Calu3 (cell line): ENCODE results near the gene CDK14. TPM values are rescaled to one million over a fixed set of nuclear protein-coding genes. Genes with fewer than 3 reads are reported as not detected.

Experiments
- BruUV-seq: library from RNA; stranded (reverse); fragments of 400-500 nt; replicated peaks from 2 replicates; lab custom pipeline; 2021; lab: Mats Ljungman, UMichigan
- CTCF ChIA-PET: fragments of 300-600 bp; sonication (Branson Sonifier 250); formaldehyde crosslinking; loops from one replicate; lab custom pipeline; 2022; ENCODE audit warnings: antibody characterized with exemption; lab: Charles Lee
- DNase-seq: peaks from one replicate; pipeline ENCODE4 v3.0.0; 2022
- H3K27ac Mint-ChIP-seq: one replicate; pipeline ENCODE4 v1.8.0; 2022; ENCODE audit warnings: mixed read lengths; ENCODE audit not compliant: unreplicated experiment
- H3K27me3 Mint-ChIP-seq: one replicate; pipeline ENCODE4 v1.8.0; 2022; ENCODE audit warnings: mixed read lengths; ENCODE audit not compliant: unreplicated experiment
- H3K36me3 Mint-ChIP-seq: one replicate; pipeline ENCODE4 v1.8.0; 2022; ENCODE audit warnings: mild to moderate bottlenecking, moderate library complexity, mixed read lengths; ENCODE audit not compliant: insufficient read depth, unreplicated experiment
- H3K4me1 Mint-ChIP-seq: one replicate; pipeline ENCODE4 v1.8.0; 2022; ENCODE audit warnings: mild to moderate bottlenecking, low read depth, mixed read lengths; ENCODE audit not compliant: unreplicated experiment
- H3K4me3 Mint-ChIP-seq: one replicate; pipeline ENCODE4 v1.8.0; 2022; ENCODE audit warnings: mild to moderate bottlenecking, low read depth, moderate library complexity, mixed read lengths; ENCODE audit not compliant: unreplicated experiment
- H3K9me3 Mint-ChIP-seq: one replicate; pipeline ENCODE4 v1.8.0; 2022; ENCODE audit warnings: low read depth, mixed read lengths; ENCODE audit not compliant: unreplicated experiment
- intact Hi-C: fragments of 100-400 bp; cut with micrococcal nuclease; formaldehyde crosslinking; loops from one replicate; pipeline ENCODE4 v1.10.0; 2022; ENCODE audit not compliant: unreplicated experiment
- total RNA-seq: library from RNA; stranded (reverse); gene quantifications from 2 replicates; pipeline ENCODE4 v1.2.3, GENCODE V29; 2022
- TF ChIP-seq, protein P1 (sequence below): fragments of 200-600 bp; IDR thresholded peaks from one replicate; pipeline ENCODE4 v1.8.0; 2022; ENCODE audit warnings: antibody characterized with exemption; ENCODE audit not compliant: unreplicated experiment

CDK14 gene
- total RNA-seq, 1 experiment from 2014 or later: 29.4 TPM

DNA sequence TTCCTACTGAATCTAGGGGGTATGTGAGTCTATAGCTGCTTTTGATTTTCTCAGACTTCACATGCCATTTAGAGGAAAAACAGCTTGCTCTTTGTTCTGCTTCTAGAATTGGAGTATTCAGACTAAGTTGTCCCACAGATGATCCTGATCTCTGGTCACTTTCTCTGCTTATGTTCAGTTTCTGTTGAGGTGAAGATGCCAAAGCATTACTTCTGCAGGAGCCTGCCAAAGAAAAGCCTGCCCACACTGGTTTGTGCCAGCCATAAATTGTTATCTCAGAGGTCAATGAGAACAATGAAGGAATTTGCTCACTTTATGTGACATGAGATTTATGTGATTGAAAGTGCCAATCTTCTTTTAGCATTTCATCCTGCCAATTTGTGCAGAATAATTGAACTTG, 163.6 kb downstream of the CDK14 start:
- H3K36me3 Mint-ChIP-seq: no peaks in the 10 kb centered on the region
- intact Hi-C loops: loop anchor here (10.0 kb wide), 1 partner anchor 165 kb away; no protein-coding TSS in a partner anchor

DNA sequence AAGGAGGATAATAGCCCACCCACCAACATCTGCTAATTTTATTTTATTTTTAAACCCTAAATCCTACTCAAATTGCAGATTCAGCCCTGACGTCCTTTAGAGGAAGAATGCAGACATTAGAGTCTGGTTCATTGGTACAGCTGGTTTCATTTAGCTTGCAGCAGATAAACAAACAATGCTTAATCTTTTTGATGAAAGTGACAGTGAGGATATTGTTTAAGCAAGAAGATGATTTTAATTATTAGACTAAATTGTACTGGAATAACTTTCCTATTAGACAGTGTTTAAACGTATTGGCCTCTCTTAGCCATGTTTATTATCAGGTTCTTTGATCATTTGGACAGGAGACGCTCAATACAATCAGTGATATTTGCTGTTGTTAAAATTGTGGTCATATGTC, 164.8 kb downstream of the CDK14 start:
- intact Hi-C loops: no loop called here

More for the DNA sequence above, 163.6 kb downstream of the CDK14 start:
- no TSS peak for BruUV-seq
- Mint-ChIP-seq H3K9me3 (no peaks in the 10 kb centered on the region), H3K27ac (no peak overlapping the region), H3K4me3 (no peak overlapping the region), H3K4me1 (peaks cover 15% of the 10 kb centered on the region), H3K27me3 (no peaks in the 10 kb centered on the region)
- DNase-seq: no peak
- TF ChIP-seq, protein P1, sequence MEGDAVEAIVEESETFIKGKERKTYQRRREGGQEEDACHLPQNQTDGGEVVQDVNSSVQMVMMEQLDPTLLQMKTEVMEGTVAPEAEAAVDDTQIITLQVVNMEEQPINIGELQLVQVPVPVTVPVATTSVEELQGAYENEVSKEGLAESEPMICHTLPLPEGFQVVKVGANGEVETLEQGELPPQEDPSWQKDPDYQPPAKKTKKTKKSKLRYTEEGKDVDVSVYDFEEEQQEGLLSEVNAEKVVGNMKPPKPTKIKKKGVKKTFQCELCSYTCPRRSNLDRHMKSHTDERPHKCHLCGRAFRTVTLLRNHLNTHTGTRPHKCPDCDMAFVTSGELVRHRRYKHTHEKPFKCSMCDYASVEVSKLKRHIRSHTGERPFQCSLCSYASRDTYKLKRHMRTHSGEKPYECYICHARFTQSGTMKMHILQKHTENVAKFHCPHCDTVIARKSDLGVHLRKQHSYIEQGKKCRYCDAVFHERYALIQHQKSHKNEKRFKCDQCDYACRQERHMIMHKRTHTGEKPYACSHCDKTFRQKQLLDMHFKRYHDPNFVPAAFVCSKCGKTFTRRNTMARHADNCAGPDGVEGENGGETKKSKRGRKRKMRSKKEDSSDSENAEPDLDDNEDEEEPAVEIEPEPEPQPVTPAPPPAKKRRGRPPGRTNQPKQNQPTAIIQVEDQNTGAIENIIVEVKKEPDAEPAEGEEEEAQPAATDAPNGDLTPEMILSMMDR: no peak
- CTCF ChIA-PET: interaction anchor here (0.6 kb wide), 1 partner anchor 12 kb away, joined by 8 read pairs; no protein-coding TSS in a partner anchor

DNA sequence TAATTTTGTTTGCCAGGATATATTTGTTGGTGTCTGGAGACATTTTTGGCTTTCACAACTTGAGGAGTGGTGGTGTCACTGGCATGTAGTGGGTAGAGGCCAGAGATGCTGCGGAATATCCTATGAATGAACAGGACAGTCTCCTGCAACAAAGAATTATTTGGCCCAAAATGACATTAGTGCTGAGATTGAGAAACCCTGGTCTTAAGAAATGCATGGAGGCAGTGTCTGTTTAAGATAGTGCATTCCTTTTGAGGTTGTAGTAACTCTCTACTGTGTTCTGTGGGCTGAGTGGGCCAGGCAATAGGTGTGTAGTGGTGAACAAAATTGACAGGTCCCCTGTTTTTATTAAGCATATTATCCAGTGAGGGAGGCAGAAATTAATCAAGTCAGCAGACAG, 165.5 kb downstream of the CDK14 start:
- intact Hi-C loops: no loop called here
- CTCF ChIA-PET: interaction anchor here (0.7 kb wide), 1 partner anchor 82 kb away, joined by 4 read pairs; no protein-coding TSS in a partner anchor
- H3K27me3 Mint-ChIP-seq: no peaks in the 10 kb centered on the region
- H3K36me3 Mint-ChIP-seq: peaks cover 1% of the 10 kb centered on the region
- no peak for DNase-seq
- BruUV-seq: no TSS peak
- TF ChIP-seq, protein P1: no peak
- H3K4me3 Mint-ChIP-seq: no peak overlapping the region
- no peaks in the 10 kb centered on the region for H3K9me3 Mint-ChIP-seq
- H3K27ac Mint-ChIP-seq: no peak overlapping the region
- H3K4me1 Mint-ChIP-seq: peaks cover 34% of the 10 kb centered on the region

More for the DNA sequence above, 164.8 kb downstream of the CDK14 start:
- CTCF ChIA-PET: interaction anchor here (0.7 kb wide), 1 partner anchor 82 kb away, joined by 4 read pairs; no protein-coding TSS in a partner anchor
- Mint-ChIP-seq H3K9me3 (no peaks in the 10 kb centered on the region), H3K27me3 (no peaks in the 10 kb centered on the region), H3K4me1 (peaks cover 27% of the 10 kb centered on the region), H3K27ac (no peak overlapping the region), H3K36me3 (no peaks in the 10 kb centered on the region), H3K4me3 (no peak overlapping the region)
- no TSS peak for BruUV-seq
- TF ChIP-seq, protein P1: no peak
- DNase-seq: no peak

DNA sequence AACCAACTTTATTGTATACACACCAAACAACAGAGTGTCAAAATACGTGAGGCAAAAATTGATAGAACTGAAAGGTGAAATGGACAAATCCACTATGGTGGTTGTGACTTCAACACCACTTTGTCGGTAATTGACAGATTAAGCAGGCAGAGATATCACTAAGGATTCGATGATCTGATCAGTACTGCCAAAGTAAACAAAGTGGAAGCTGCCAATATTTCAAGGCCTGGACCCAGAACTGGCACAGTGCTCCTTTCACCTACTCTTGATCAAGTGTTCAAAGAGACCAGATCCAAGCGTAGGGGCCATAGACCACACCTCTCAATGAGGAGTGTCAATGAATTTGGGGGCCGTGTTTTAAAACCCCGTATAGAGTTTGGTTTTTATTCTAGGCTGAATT, 167.0 kb downstream of the CDK14 start:
- intact Hi-C loops: no loop called here
- Mint-ChIP-seq H3K4me1 (peaks cover 49% of the 10 kb centered on the region), H3K9me3 (no peaks in the 10 kb centered on the region), H3K27ac (no peak overlapping the region), H3K27me3 (no peaks in the 10 kb centered on the region), H3K36me3 (peaks cover 8% of the 10 kb centered on the region), H3K4me3 (no peak overlapping the region)
- TF ChIP-seq, protein P1: no peak
- BruUV-seq: no TSS peak
- CTCF ChIA-PET: no interaction called here
- no peak for DNase-seq
